ENCODE measurements around the gene ACTL7B. TPM values are rescaled to one million over a fixed set of nuclear protein-coding genes. Genes with fewer than 3 reads are reported as not detected.

ACTL7B gene
- total RNA-seq, 1 donor from 2014 or later, result not detected

DNA sequence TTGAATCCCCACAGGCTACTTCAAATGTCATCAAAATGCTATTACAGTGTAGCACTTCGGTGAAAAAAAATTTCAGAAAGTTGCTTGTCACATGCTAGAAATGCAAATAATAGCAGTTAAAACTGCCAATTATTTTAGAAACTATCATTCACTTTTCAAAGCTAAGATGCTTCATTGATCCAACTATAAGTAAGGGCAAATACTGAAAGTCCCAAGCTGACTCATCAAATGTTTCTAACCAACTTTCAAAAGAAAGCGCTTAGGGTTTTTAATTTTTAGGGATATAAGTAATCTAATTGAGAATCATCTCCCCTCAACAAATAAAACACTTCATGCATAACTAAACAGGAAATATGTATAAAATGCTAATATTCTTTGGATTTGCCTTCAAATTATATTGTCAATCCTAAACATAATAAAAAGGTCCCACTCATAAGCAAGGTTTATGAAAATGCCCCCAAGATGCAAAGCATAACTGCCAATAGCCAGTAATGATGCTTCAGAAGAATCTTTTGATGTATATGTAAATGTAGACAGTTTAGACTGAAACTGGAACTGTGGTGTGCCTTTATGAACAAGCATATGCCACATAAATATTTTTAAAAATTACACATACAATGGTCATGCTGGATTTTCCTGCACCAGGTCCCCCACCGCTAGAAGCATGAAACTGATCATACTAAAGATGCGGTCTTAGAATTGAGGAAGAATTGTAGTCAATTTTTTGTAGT, 18.4 kb upstream of the ACTL7B start:
- no peaks in the 10 kb centered on the region for H3K9me3 ChIP-seq (ENCODE audit: insufficient read depth, low read depth, low read length)
- no peaks in the 10 kb centered on the region for H3K9me3 Mint-ChIP-seq (ENCODE audit: unreplicated experiment)
- FAIRE-seq (no peak), DNase-seq (ENCODE audit: low read depth) (no peak)
- no peak overlapping the region for H3K4me2 ChIP-seq (ENCODE audit: low read length)
- H3K36me3 ChIP-seq (ENCODE audit: insufficient read depth, low read length), result peaks cover 38% of the 10 kb centered on the region
- no peak overlapping the region for H3K4me3 Mint-ChIP-seq (ENCODE audit: unreplicated experiment)
- H3K9ac ChIP-seq (ENCODE audit: low read length), result no peak overlapping the region
- no peaks in the 10 kb centered on the region for H3K79me2 ChIP-seq (ENCODE audit: insufficient read depth, low read length)
- peaks cover 30% of the 10 kb centered on the region for H3K36me3 Mint-ChIP-seq (ENCODE audit: low read depth, unreplicated experiment)
- no peak for TF ChIP-seq EZH2 (IDR thresholded peaks at IDR 0.05; ENCODE audit: insufficient read depth, low read length)
- TF ChIP-seq, protein P1, sequence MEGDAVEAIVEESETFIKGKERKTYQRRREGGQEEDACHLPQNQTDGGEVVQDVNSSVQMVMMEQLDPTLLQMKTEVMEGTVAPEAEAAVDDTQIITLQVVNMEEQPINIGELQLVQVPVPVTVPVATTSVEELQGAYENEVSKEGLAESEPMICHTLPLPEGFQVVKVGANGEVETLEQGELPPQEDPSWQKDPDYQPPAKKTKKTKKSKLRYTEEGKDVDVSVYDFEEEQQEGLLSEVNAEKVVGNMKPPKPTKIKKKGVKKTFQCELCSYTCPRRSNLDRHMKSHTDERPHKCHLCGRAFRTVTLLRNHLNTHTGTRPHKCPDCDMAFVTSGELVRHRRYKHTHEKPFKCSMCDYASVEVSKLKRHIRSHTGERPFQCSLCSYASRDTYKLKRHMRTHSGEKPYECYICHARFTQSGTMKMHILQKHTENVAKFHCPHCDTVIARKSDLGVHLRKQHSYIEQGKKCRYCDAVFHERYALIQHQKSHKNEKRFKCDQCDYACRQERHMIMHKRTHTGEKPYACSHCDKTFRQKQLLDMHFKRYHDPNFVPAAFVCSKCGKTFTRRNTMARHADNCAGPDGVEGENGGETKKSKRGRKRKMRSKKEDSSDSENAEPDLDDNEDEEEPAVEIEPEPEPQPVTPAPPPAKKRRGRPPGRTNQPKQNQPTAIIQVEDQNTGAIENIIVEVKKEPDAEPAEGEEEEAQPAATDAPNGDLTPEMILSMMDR (IDR thresholded peaks at IDR 0.05; ENCODE audit: insufficient read depth, low read depth, low read length), result no peak
- H3K27me3 Mint-ChIP-seq (ENCODE audit: low read depth, unreplicated experiment), result no peaks in the 10 kb centered on the region
- H4K20me1 ChIP-seq (ENCODE audit: insufficient read depth, low read length), result no peaks in the 10 kb centered on the region
- no peaks in the 10 kb centered on the region for H3K27me3 ChIP-seq (ENCODE audit: insufficient read depth, low read length)
- peaks cover 5% of the 10 kb centered on the region for H3K4me1 Mint-ChIP-seq (ENCODE audit: low read depth, unreplicated experiment)
- no peak overlapping the region for H2AFZ ChIP-seq (ENCODE audit: low read depth, low read length)
- no peak overlapping the region for H3K4me3 ChIP-seq (ENCODE audit: insufficient read depth, low read depth, low read length)
- peaks cover under 1% of the 10 kb centered on the region for H3K4me1 ChIP-seq (ENCODE audit: insufficient read depth, low read length)
- H3K27ac Mint-ChIP-seq (ENCODE audit: unreplicated experiment), result no peak overlapping the region
- H3K27ac ChIP-seq (ENCODE audit: low read depth, low read length), result no peak overlapping the region

DNA sequence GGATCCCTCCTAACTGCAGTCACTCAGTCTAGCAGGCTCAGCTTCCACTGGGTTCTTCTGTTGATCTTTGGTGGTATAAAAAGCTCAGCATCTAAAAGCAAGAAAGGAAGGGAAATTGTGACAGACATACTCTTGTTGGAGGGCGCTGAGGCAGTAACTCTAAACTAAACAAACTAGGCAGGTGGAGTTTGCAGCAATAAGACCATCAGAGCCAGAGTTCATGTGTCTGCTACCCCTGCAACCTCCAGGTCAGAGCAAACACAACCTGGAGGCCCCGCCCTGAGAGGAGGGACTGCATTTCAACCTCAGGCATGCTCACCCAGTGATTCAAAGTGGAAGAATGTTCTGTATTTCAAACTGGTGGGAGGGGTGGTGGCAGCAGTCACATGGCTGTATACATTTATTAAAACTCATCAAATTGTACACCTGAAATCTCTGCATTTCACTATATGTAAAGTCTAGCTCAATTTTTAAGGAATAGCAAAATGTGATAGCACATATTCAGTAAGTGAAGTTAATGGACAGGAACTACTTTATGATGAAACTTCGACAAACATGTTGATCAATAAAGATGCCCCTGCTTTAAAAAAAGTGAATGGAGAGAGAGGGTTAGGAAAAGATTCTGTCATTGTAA, 13.4 kb upstream of the ACTL7B start:
- Histone ChIP-seq H3K4me1 (ENCODE audit: insufficient read depth, low read length) (peaks cover 3% of the 10 kb centered on the region), H3K79me2 (ENCODE audit: insufficient read depth, low read length) (no peaks in the 10 kb centered on the region), H3K9ac (ENCODE audit: low read length) (no peak overlapping the region), H2AFZ (ENCODE audit: low read depth, low read length) (no peak overlapping the region), H3K9me3 (ENCODE audit: insufficient read depth, low read depth, low read length) (no peaks in the 10 kb centered on the region), H4K20me1 (ENCODE audit: insufficient read depth, low read length) (no peaks in the 10 kb centered on the region), H3K27me3 (ENCODE audit: insufficient read depth, low read length) (no peaks in the 10 kb centered on the region), H3K4me3 (ENCODE audit: insufficient read depth, low read depth, low read length) (no peak overlapping the region), H3K27ac (ENCODE audit: low read depth, low read length) (no peak overlapping the region), H3K36me3 (ENCODE audit: insufficient read depth, low read length) (peaks cover 15% of the 10 kb centered on the region), H3K4me2 (ENCODE audit: low read length) (no peak overlapping the region)
- H3K27ac Mint-ChIP-seq (ENCODE audit: unreplicated experiment), result peak overlapping the region; percentile 14
- H3K36me3 Mint-ChIP-seq (ENCODE audit: low read depth, unreplicated experiment), result peaks cover 17% of the 10 kb centered on the region
- H3K4me3 Mint-ChIP-seq (ENCODE audit: unreplicated experiment), result no peak overlapping the region
- H3K9me3 Mint-ChIP-seq (ENCODE audit: unreplicated experiment), result no peaks in the 10 kb centered on the region
- FAIRE-seq, result no peak
- DNase-seq (ENCODE audit: low read depth), result peak; percentile 41
- TF ChIP-seq EZH2 (IDR thresholded peaks at IDR 0.05; ENCODE audit: insufficient read depth, low read length), result no peak
- TF ChIP-seq, protein P1 (IDR thresholded peaks at IDR 0.05; ENCODE audit: insufficient read depth, low read depth, low read length), result no peak
- no peaks in the 10 kb centered on the region for H3K27me3 Mint-ChIP-seq (ENCODE audit: low read depth, unreplicated experiment)
- peaks cover 18% of the 10 kb centered on the region for H3K4me1 Mint-ChIP-seq (ENCODE audit: low read depth, unreplicated experiment)

GRCh38 chr9:108867829-108868228, 12.0 kb upstream of the ACTL7B start:
- H3K4me3 ChIP-seq (ENCODE audit: insufficient read depth, low read depth, low read length), result no peak overlapping the region
- H3K4me2 ChIP-seq (ENCODE audit: low read length), result no peak overlapping the region
- peaks cover 14% of the 10 kb centered on the region for H3K36me3 Mint-ChIP-seq (ENCODE audit: low read depth, unreplicated experiment)
- no peaks in the 10 kb centered on the region for H3K27me3 Mint-ChIP-seq (ENCODE audit: low read depth, unreplicated experiment)
- H3K27ac ChIP-seq (ENCODE audit: low read depth, low read length), result no peak overlapping the region
- no peaks in the 10 kb centered on the region for H3K79me2 ChIP-seq (ENCODE audit: insufficient read depth, low read length)
- no peak overlapping the region for H3K9ac ChIP-seq (ENCODE audit: low read length)
- no peak overlapping the region for H3K4me3 Mint-ChIP-seq (ENCODE audit: unreplicated experiment)
- no peaks in the 10 kb centered on the region for H3K9me3 Mint-ChIP-seq (ENCODE audit: unreplicated experiment)
- no peak for TF ChIP-seq EZH2 (IDR thresholded peaks at IDR 0.05; ENCODE audit: insufficient read depth, low read length)
- TF ChIP-seq, protein P1 (IDR thresholded peaks at IDR 0.05; ENCODE audit: insufficient read depth, low read depth, low read length), result no peak
- H3K27ac Mint-ChIP-seq (ENCODE audit: unreplicated experiment), result no peak overlapping the region
- H3K36me3 ChIP-seq (ENCODE audit: insufficient read depth, low read length), result peaks cover 10% of the 10 kb centered on the region
- H3K9me3 ChIP-seq (ENCODE audit: insufficient read depth, low read depth, low read length), result no peaks in the 10 kb centered on the region
- DNase-seq (ENCODE audit: low read depth) (no peak), FAIRE-seq (no peak)
- peaks cover 18% of the 10 kb centered on the region for H3K4me1 Mint-ChIP-seq (ENCODE audit: low read depth, unreplicated experiment)
- peaks cover 3% of the 10 kb centered on the region for H3K4me1 ChIP-seq (ENCODE audit: insufficient read depth, low read length)
- no peaks in the 10 kb centered on the region for H4K20me1 ChIP-seq (ENCODE audit: insufficient read depth, low read length)
- H2AFZ ChIP-seq (ENCODE audit: low read depth, low read length), result no peak overlapping the region
- no peaks in the 10 kb centered on the region for H3K27me3 ChIP-seq (ENCODE audit: insufficient read depth, low read length)
